ENCODE measurements around the gene FBXO28.
"Not testable (repeated sequence)": the region's sequence is repeated elsewhere in the genome, so short reads cannot be mapped to it uniquely, and the experiment has no call there.

FBXO28 gene

GRCh38 chr1:224113918-224114786, at the start of gene FBXO28:
Gene FBXO28, plus strand, starts transcription at chr1:224114111. Its CDS starts 19 bp downstream, at chr1:224114130.
- peak; percentile 96 for FAIRE-seq

- no peak for FAIRE-seq
Measured at GRCh38 chr1:224064150-224064549, 49.8 kb upstream of the FBXO28 start.

GRCh38 chr1:224065455-224065854, 48.5 kb upstream of the FBXO28 start:
- FAIRE-seq: no peak

- FAIRE-seq: no peak
Measured at GRCh38 chr1:224067207-224067606, 46.7 kb upstream of the FBXO28 start.

GRCh38 chr1:224067621-224068457, 46.1 kb upstream of the FBXO28 start:
- no peak for FAIRE-seq

- no peak for FAIRE-seq
Measured at GRCh38 chr1:224068458-224069072, 45.3 kb upstream of the FBXO28 start.

- FAIRE-seq: no peak
Measured at GRCh38 chr1:224069138-224069537, 44.8 kb upstream of the FBXO28 start.

GRCh38 chr1:224070521-224070920, 43.4 kb upstream of the FBXO28 start:
- no peak for FAIRE-seq

GRCh38 chr1:224076407-224076806, 37.5 kb upstream of the FBXO28 start:
- FAIRE-seq: no peak

GRCh38 chr1:224079644-224080043, 34.3 kb upstream of the FBXO28 start:
- FAIRE-seq: not testable (repeated sequence)

GRCh38 chr1:224080115-224080774, 33.7 kb upstream of the FBXO28 start:
- no peak for FAIRE-seq

- FAIRE-seq: no peak
Measured at GRCh38 chr1:224081604-224082003, 32.3 kb upstream of the FBXO28 start.

- no peak for FAIRE-seq
Measured at GRCh38 chr1:224082146-224082545, 31.8 kb upstream of the FBXO28 start.

GRCh38 chr1:224084867-224085266, 29.0 kb upstream of the FBXO28 start:
- FAIRE-seq: no peak

- FAIRE-seq: no peak
Measured at GRCh38 chr1:224085421-224086108, 28.3 kb upstream of the FBXO28 start.

- no peak for FAIRE-seq
Measured at GRCh38 chr1:224087286-224087794, 26.6 kb upstream of the FBXO28 start.

GRCh38 chr1:224089583-224089982, 24.3 kb upstream of the FBXO28 start:
- no peak for FAIRE-seq

- no peak for FAIRE-seq
Measured at GRCh38 chr1:224090116-224090515, 23.8 kb upstream of the FBXO28 start.

GRCh38 chr1:224092111-224092510, 21.8 kb upstream of the FBXO28 start:
- FAIRE-seq: no peak

GRCh38 chr1:224092601-224093000, 21.3 kb upstream of the FBXO28 start:
- FAIRE-seq: no peak

GRCh38 chr1:224095339-224095738, 18.6 kb upstream of the FBXO28 start:
- no peak for FAIRE-seq

GRCh38 chr1:224095867-224096266, 18.0 kb upstream of the FBXO28 start:
- FAIRE-seq: no peak

All from TTC549 (cell line).